ENCODE results near the gene GALM.

GRCh38 chr2:38650717-38651116, 15.2 kb upstream of the GALM start:
- no peak for TF ChIP-seq CTCF (IDR thresholded peaks at IDR 0.05)
- no peak for TF ChIP-seq POLR2A (IDR thresholded peaks at IDR 0.05)

All from right lobe of liver (tissue), 4 donors.